ENCODE results near the gene BRD1. TPM values are rescaled to one million over a fixed set of nuclear protein-coding genes. Genes with fewer than 3 reads are reported as not detected.
"Not testable (repeated sequence)": the region's sequence is repeated elsewhere in the genome, so short reads cannot be mapped to it uniquely, and the experiment has no call there.

Gene BRD1
- total and polyA plus RNA-seq, 7 experiments from 2014 or later, result 2.8 to 130 (median 84.5) TPM

- peaks cover 0 to 30% (median 7%) of the 10 kb centered on the region in 5 donors for H3K36me3 Mint-ChIP-seq
- H3K27me3 Mint-ChIP-seq, result no peaks in the 10 kb centered on the region
- Histone ChIP-seq H3K4me3 (ENCODE audit: low read length) (no peak overlapping the region), H3K36me3 (ENCODE audit: control insufficient read depth in 2 of 3, insufficient read depth in 3 of 3, low read length in 3 of 3) (peaks cover 3 to 73% (median 9%) of the 10 kb centered on the region in 3 experiments), H3K4me1 (ENCODE audit: control insufficient read depth in 2 of 2, insufficient read depth in 2 of 2, low read length in 2 of 2) (peaks cover 7 to 14% of the 10 kb centered on the region in 2 donors), H3K27ac (ENCODE audit: low read depth, low read length) (no peak overlapping the region), H3K27me3 (ENCODE audit: control insufficient read depth in 2 of 2, insufficient read depth in 2 of 2, low read length in 2 of 2) (no peaks in the 10 kb centered on the region), H3K9me3 (ENCODE audit: control insufficient read depth in 2 of 3, low read length in 3 of 3) (no peaks in the 10 kb centered on the region)
- H3K4me3 Mint-ChIP-seq, result no peak overlapping the region
- intact Hi-C loops (cut with micrococcal nuclease), result no loop called here
- H3K9me3 Mint-ChIP-seq, result no peaks in the 10 kb centered on the region
- POLR2A ChIA-PET, result interaction anchor here (0.6 kb wide), 1 partner anchor 809 kb away, joined by 3 read pairs; no protein-coding TSS in a partner anchor
- ATAC-seq (no peak), DNase-seq (peak in 1 of 9 donors; percentile 4)
- peak overlapping the region in 1 of 9 donors; percentile 18 for H3K27ac Mint-ChIP-seq
- CTCF ChIA-PET, result no interaction called here
- H3K4me1 Mint-ChIP-seq, result peaks cover 19 to 40% (median 28%) of the 10 kb centered on the region in 7 donors
Measured at GRCh38 chr22:49783926-49784629, 43.6 kb downstream of the BRD1 start.

GRCh38 chr22:49783036-49783746, 44.5 kb downstream of the BRD1 start:
- peaks cover 0 to 31% (median 6%) of the 10 kb centered on the region in 5 donors for H3K36me3 Mint-ChIP-seq
- intact Hi-C loops (cut with micrococcal nuclease), result no loop called here
- no peak overlapping the region for H3K27ac ChIP-seq (ENCODE audit: low read depth, low read length)
- H3K4me3 ChIP-seq (ENCODE audit: low read length), result no peak overlapping the region
- H3K4me1 Mint-ChIP-seq, result peaks cover 15 to 31% (median 19%) of the 10 kb centered on the region in 7 donors
- peak overlapping the region in 1 of 9 donors; percentile 72 for H3K27ac Mint-ChIP-seq
- no peak overlapping the region for H3K4me3 Mint-ChIP-seq
- ChIA-PET CTCF (interaction anchor here (0.6 kb wide), 1 partner anchor 449 kb away, joined by 3 read pairs; no protein-coding TSS in a partner anchor), POLR2A (interaction anchor here (0.6 kb wide), 1 partner anchor 810 kb away, joined by 3 read pairs; no protein-coding TSS in a partner anchor)
- H3K27me3 ChIP-seq (ENCODE audit: control insufficient read depth in 2 of 2, insufficient read depth in 2 of 2, low read length in 2 of 2), result no peaks in the 10 kb centered on the region
- no peak for DNase-seq
- no peaks in the 10 kb centered on the region for H3K27me3 Mint-ChIP-seq
- H3K36me3 ChIP-seq (ENCODE audit: control insufficient read depth in 2 of 3, insufficient read depth in 3 of 3, low read length in 3 of 3), result peaks cover 3 to 74% (median 9%) of the 10 kb centered on the region in 3 experiments
- H3K9me3 Mint-ChIP-seq, result no peaks in the 10 kb centered on the region
- peaks cover 0 to 6% of the 10 kb centered on the region in 2 donors for H3K4me1 ChIP-seq (ENCODE audit: control insufficient read depth in 2 of 2, insufficient read depth in 2 of 2, low read length in 2 of 2)
- H3K9me3 ChIP-seq (ENCODE audit: control insufficient read depth in 2 of 3, low read length in 3 of 3), result no peaks in the 10 kb centered on the region
- no peak for ATAC-seq

GRCh38 chr22:49781886-49782285, 45.8 kb downstream of the BRD1 start:
- H3K9me3 ChIP-seq (ENCODE audit: control insufficient read depth in 2 of 3, low read length in 3 of 3); ATAC-seq; H3K4me3 ChIP-seq (ENCODE audit: low read length); intact Hi-C loops (cut with micrococcal nuclease); H3K27me3 Mint-ChIP-seq; DNase-seq; CTCF ChIA-PET; H3K4me1 ChIP-seq (ENCODE audit: control insufficient read depth in 2 of 2, insufficient read depth in 2 of 2, low read length in 2 of 2); H3K27me3 ChIP-seq (ENCODE audit: control insufficient read depth in 2 of 2, insufficient read depth in 2 of 2, low read length in 2 of 2); H3K9me3 Mint-ChIP-seq; POLR2A ChIA-PET; H3K27ac ChIP-seq (ENCODE audit: low read depth, low read length): not testable (repeated sequence)
- H3K4me3 Mint-ChIP-seq, result peak overlapping the region in 1 of 10 donors; percentile 28
- peak overlapping the region in 3 of 9 donors; percentile 22 to 66 (median 59) for H3K27ac Mint-ChIP-seq
- H3K36me3 ChIP-seq (ENCODE audit: control insufficient read depth in 2 of 3, insufficient read depth in 3 of 3, low read length in 3 of 3), result peaks cover 0 to 75% (median 14%) of the 10 kb centered on the region in 3 experiments
- H3K4me1 Mint-ChIP-seq, result peaks cover 8 to 22% (median 12%) of the 10 kb centered on the region in 7 donors
- peaks cover 0 to 24% (median 3%) of the 10 kb centered on the region in 5 donors for H3K36me3 Mint-ChIP-seq

GRCh38 chr22:49781289-49781782, 46.3 kb downstream of the BRD1 start:
- H3K4me1 ChIP-seq (ENCODE audit: control insufficient read depth in 2 of 2, insufficient read depth in 2 of 2, low read length in 2 of 2), result peaks cover 0 to 3% of the 10 kb centered on the region in 2 donors
- no peaks in the 10 kb centered on the region for H3K9me3 ChIP-seq (ENCODE audit: control insufficient read depth in 2 of 3, low read length in 3 of 3)
- no peaks in the 10 kb centered on the region for H3K27me3 ChIP-seq (ENCODE audit: control insufficient read depth in 2 of 2, insufficient read depth in 2 of 2, low read length in 2 of 2)
- no peak overlapping the region for H3K4me3 ChIP-seq (ENCODE audit: low read length)
- peaks cover 0 to 76% (median 16%) of the 10 kb centered on the region in 3 experiments for H3K36me3 ChIP-seq (ENCODE audit: control insufficient read depth in 2 of 3, insufficient read depth in 3 of 3, low read length in 3 of 3)
- no peak overlapping the region for H3K27ac ChIP-seq (ENCODE audit: low read depth, low read length)
- H3K27me3 Mint-ChIP-seq, result no peaks in the 10 kb centered on the region
- ATAC-seq (no peak), DNase-seq (no peak)
- POLR2A ChIA-PET, result no interaction called here
- intact Hi-C loops (cut with micrococcal nuclease), result no loop called here
- H3K27ac Mint-ChIP-seq, result peak overlapping the region in 2 of 9 donors; percentile 59 to 66
- CTCF ChIA-PET, result no interaction called here
- H3K36me3 Mint-ChIP-seq, result peaks cover 0 to 19% (median 3%) of the 10 kb centered on the region in 5 donors
- H3K4me3 Mint-ChIP-seq, result no peak overlapping the region
- no peaks in the 10 kb centered on the region for H3K9me3 Mint-ChIP-seq
- H3K4me1 Mint-ChIP-seq, result peaks cover 8 to 16% (median 12%) of the 10 kb centered on the region in 7 donors

- H3K36me3 ChIP-seq (ENCODE audit: control insufficient read depth in 2 of 3, insufficient read depth in 3 of 3, low read length in 3 of 3), result peaks cover 0 to 77% (median 16%) of the 10 kb centered on the region in 3 experiments
- H3K27ac ChIP-seq (ENCODE audit: low read depth, low read length), result no peak overlapping the region
- H3K4me1 ChIP-seq (ENCODE audit: control insufficient read depth in 2 of 2, insufficient read depth in 2 of 2, low read length in 2 of 2), result peaks cover 0 to 3% of the 10 kb centered on the region in 2 donors
- H3K27ac Mint-ChIP-seq, result no peak overlapping the region
- intact Hi-C loops (cut with micrococcal nuclease), result no loop called here
- H3K4me3 ChIP-seq (ENCODE audit: low read length), result no peak overlapping the region
- H3K36me3 Mint-ChIP-seq, result peaks cover 0 to 14% (median 0%) of the 10 kb centered on the region in 5 donors
- CTCF ChIA-PET, result no interaction called here
- DNase-seq (no peak), ATAC-seq (no peak)
- H3K4me1 Mint-ChIP-seq, result peaks cover 8 to 15% (median 11%) of the 10 kb centered on the region in 7 donors
- POLR2A ChIA-PET, result no interaction called here
- H3K27me3 ChIP-seq (ENCODE audit: control insufficient read depth in 2 of 2, insufficient read depth in 2 of 2, low read length in 2 of 2), result no peaks in the 10 kb centered on the region
- H3K9me3 ChIP-seq (ENCODE audit: control insufficient read depth in 2 of 3, low read length in 3 of 3), result no peaks in the 10 kb centered on the region
- H3K9me3 Mint-ChIP-seq, result no peaks in the 10 kb centered on the region
- H3K4me3 Mint-ChIP-seq, result no peak overlapping the region
- no peaks in the 10 kb centered on the region for H3K27me3 Mint-ChIP-seq
Measured at GRCh38 chr22:49780698-49781288, 46.9 kb downstream of the BRD1 start.

DNA sequence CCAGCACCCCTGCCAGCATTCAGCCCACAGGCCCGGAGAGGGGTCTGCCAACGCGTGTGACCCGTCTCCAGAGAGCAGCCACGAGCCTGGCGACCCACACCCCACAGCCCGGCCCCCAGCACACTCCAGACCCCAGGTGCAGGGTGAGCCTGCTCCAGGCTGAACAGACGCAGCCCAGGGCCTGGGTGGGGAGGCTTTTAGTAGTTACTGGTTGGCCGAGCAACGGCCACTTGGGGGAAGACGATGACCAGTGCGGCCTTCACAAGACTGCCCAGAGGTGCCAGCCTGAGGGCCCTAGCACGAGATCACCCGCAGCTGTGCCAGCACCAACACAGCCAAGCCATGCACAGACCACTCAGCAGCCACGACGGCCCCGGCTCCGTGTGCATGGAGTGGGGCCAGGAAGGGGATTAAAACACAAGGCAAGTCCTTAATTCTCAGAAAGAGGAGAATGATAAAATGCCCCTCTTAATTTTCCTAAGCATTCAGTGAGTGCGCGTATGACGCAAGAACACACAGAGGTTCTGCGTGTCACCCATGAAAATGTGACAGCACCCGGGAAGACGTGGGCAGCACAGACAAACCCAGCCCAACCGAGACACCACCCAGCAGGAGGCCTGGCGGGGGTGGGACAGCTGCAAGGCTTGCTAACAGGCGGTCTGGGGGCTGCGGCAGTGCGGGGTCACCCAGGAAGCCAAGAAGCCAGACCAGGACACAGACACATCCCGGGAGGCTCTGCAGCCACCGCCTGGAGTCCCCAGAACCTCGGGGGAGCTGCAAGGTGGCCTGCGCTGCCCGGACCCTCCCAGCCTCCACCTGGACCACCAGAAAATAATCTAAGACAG, 47.6 kb downstream of the BRD1 start:
- POLR2A ChIA-PET, result no interaction called here
- Histone ChIP-seq H3K4me1 (ENCODE audit: control insufficient read depth in 2 of 2, insufficient read depth in 2 of 2, low read length in 2 of 2) (peaks cover 0 to 3% of the 10 kb centered on the region in 2 donors), H3K4me3 (ENCODE audit: low read length) (no peak overlapping the region), H3K36me3 (ENCODE audit: control insufficient read depth in 2 of 3, insufficient read depth in 3 of 3, low read length in 3 of 3) (peaks cover 0 to 82% (median 18%) of the 10 kb centered on the region in 3 experiments), H3K9me3 (ENCODE audit: control insufficient read depth in 2 of 3, low read length in 3 of 3) (no peaks in the 10 kb centered on the region), H3K27ac (ENCODE audit: low read depth, low read length) (no peak overlapping the region), H3K27me3 (ENCODE audit: control insufficient read depth in 2 of 2, insufficient read depth in 2 of 2, low read length in 2 of 2) (no peaks in the 10 kb centered on the region)
- Mint-ChIP-seq H3K27me3 (no peaks in the 10 kb centered on the region), H3K4me1 (peaks cover 8 to 15% (median 10%) of the 10 kb centered on the region in 7 donors), H3K27ac (peak overlapping the region in 1 of 9 donors; percentile 22), H3K9me3 (no peaks in the 10 kb centered on the region), H3K4me3 (no peak overlapping the region), H3K36me3 (peaks cover 0 to 14% (median 0%) of the 10 kb centered on the region in 5 donors)
- CTCF ChIA-PET, result no interaction called here
- DNase-seq (no peak), ATAC-seq (no peak)
- intact Hi-C loops (cut with micrococcal nuclease), result no loop called here
